ENCODE data around the gene U2AF1L4. TPM values are rescaled to one million over a fixed set of nuclear protein-coding genes. Genes with fewer than 3 reads are reported as not detected.
A peak's percentile ranks its signal among the peaks of the same experiment; 100 is the strongest.

The U2AF1L4 gene
- total and polyA plus RNA-seq, 4 donors, result 13.0 to 25.5 (median 17.8) TPM

- Histone ChIP-seq H3K27ac (ENCODE audit: low read depth in 1 of 2, low read length in 1 of 2) (no peak overlapping the region), H3K9me3 (ENCODE audit: control insufficient read depth in 4 of 4, insufficient read depth in 3 of 4, low read length in 3 of 4) (no peaks in the 10 kb centered on the region), H3K36me3 (ENCODE audit: control insufficient read depth in 4 of 4, insufficient read depth in 4 of 4, low read length in 4 of 4) (peaks cover 0 to 11% (median 2%) of the 10 kb centered on the region in 4 donors), H3K4me3 (no peak overlapping the region), H3K27me3 (ENCODE audit: control insufficient read depth in 3 of 3, insufficient read depth in 3 of 3, low read length in 2 of 3) (no peaks in the 10 kb centered on the region), H3K9ac (ENCODE audit: insufficient read depth in 1 of 2, low read length in 2 of 2) (no peak overlapping the region), H3K4me1 (ENCODE audit: control insufficient read depth in 5 of 5, insufficient read depth in 5 of 5, low read length in 5 of 5) (peaks cover 0 to 29% (median 12%) of the 10 kb centered on the region in 5 donors)
- 78 to 86% methylated on average over 5 of the region's 5 CpGs for WGBS, 2 donors
- no peak for TF ChIP-seq CTCF (IDR thresholded peaks at IDR 0.05; ENCODE audit: control extremely low read depth, extremely low read depth)
- no peak for DNase-seq
- no peak for ATAC-seq (ENCODE audit: insufficient read depth, low FRiP score)
Observed at GRCh38 chr19:35746531-35746930, 1.3 kb upstream of the U2AF1L4 start.

- 9 to 26% methylated on average over 4 of the region's 4 CpGs for whole genome bisulfite sequencing, 2 donors
- H3K9ac ChIP-seq (ENCODE audit: insufficient read depth in 1 of 2, low read length in 2 of 2), result peak overlapping the region; percentile 30 to 73
- H3K27ac ChIP-seq (ENCODE audit: low read depth in 1 of 2, low read length in 1 of 2), result peak overlapping the region; percentile 47 to 69
- H3K27me3 ChIP-seq (ENCODE audit: control insufficient read depth in 3 of 3, insufficient read depth in 3 of 3, low read length in 2 of 3), result no peaks in the 10 kb centered on the region
- DNase-seq, result no peak
- no peaks in the 10 kb centered on the region for H3K9me3 ChIP-seq (ENCODE audit: control insufficient read depth in 4 of 4, insufficient read depth in 3 of 4, low read length in 3 of 4)
- peak overlapping the region; percentile 57 for H3K4me3 ChIP-seq
- H3K36me3 ChIP-seq (ENCODE audit: control insufficient read depth in 4 of 4, insufficient read depth in 4 of 4, low read length in 4 of 4), result peaks cover 0 to 9% (median 2%) of the 10 kb centered on the region in 4 donors
- ATAC-seq (ENCODE audit: insufficient read depth, low FRiP score), result no peak
- no peak for TF ChIP-seq CTCF (IDR thresholded peaks at IDR 0.05; ENCODE audit: control extremely low read depth, extremely low read depth)
- H3K4me1 ChIP-seq (ENCODE audit: control insufficient read depth in 5 of 5, insufficient read depth in 5 of 5, low read length in 5 of 5), result peaks cover 0 to 30% (median 12%) of the 10 kb centered on the region in 5 donors
Observed at GRCh38 chr19:35746087-35746462, 857 bp upstream of the U2AF1L4 start.

GRCh38 chr19:35744430-35745327, 539 bp downstream of the U2AF1L4 start:
- peak overlapping the region; percentile 75 for H3K4me3 ChIP-seq
- peaks cover 0 to 38% (median 13%) of the 10 kb centered on the region in 5 donors for H3K4me1 ChIP-seq (ENCODE audit: control insufficient read depth in 5 of 5, insufficient read depth in 5 of 5, low read length in 5 of 5)
- peaks cover 0 to 9% (median 2%) of the 10 kb centered on the region in 4 donors for H3K36me3 ChIP-seq (ENCODE audit: control insufficient read depth in 4 of 4, insufficient read depth in 4 of 4, low read length in 4 of 4)
- WGBS, 2 donors, result 8 to 10% methylated on average over 31 to 41 of the region's 41 CpGs
- ATAC-seq (ENCODE audit: insufficient read depth, low FRiP score) (peak; percentile 76), DNase-seq (peak; percentile 96 to 98 (median 97))
- no peaks in the 10 kb centered on the region for H3K9me3 ChIP-seq (ENCODE audit: control insufficient read depth in 4 of 4, insufficient read depth in 3 of 4, low read length in 3 of 4)
- peak overlapping the region; percentile 66 to 89 for H3K9ac ChIP-seq (ENCODE audit: insufficient read depth in 1 of 2, low read length in 2 of 2)
- TF ChIP-seq CTCF (IDR thresholded peaks at IDR 0.05; ENCODE audit: control extremely low read depth, extremely low read depth), result peak; percentile 20
- no peaks in the 10 kb centered on the region for H3K27me3 ChIP-seq (ENCODE audit: control insufficient read depth in 3 of 3, insufficient read depth in 3 of 3, low read length in 2 of 3)
- H3K27ac ChIP-seq (ENCODE audit: low read depth in 1 of 2, low read length in 1 of 2), result peak overlapping the region; percentile 90 to 99
